Nephron (organoid): ENCODE results near the gene B3GALT5.

Experiments used
- H3K27ac Mint-ChIP-seq, 3 experiments: 2 replicates each; pipeline ENCODE4 v1.8.0; 2020; ENCODE audit warnings: mixed read lengths in 3 of 3, mild to moderate bottlenecking in 2 of 3, moderate library complexity in 1 of 3
- H3K27me3 Mint-ChIP-seq: 2 replicates; pipeline ENCODE4 v1.8.0; 2021; ENCODE audit warnings: low read depth, mild to moderate bottlenecking, moderate library complexity, mixed read lengths
- H3K36me3 Mint-ChIP-seq: 2 replicates; pipeline ENCODE4 v1.8.0; 2020; ENCODE audit warnings: low read depth, mixed read lengths
- H3K4me1 Mint-ChIP-seq: 2 replicates; pipeline ENCODE4 v1.8.0; 2020; ENCODE audit warnings: mixed read lengths
- H3K4me3 Mint-ChIP-seq, 3 experiments: 2 replicates each; pipeline ENCODE4 v1.8.0; 2020; ENCODE audit warnings: mild to moderate bottlenecking in 3 of 3, mixed read lengths in 3 of 3, moderate library complexity in 2 of 3
- H3K9me3 Mint-ChIP-seq: 2 replicates; pipeline ENCODE4 v1.8.0; 2020; ENCODE audit warnings: mixed read lengths
- TF ChIP-seq, protein P1 (sequence below), 3 experiments: fragments of 200-600 bp; sonication (generic); IDR thresholded peaks; one replicate each; pipeline ENCODE4 v1.5.0; 2021; ENCODE audit warnings: antibody characterized with exemption in 3 of 3; ENCODE audit not compliant: unreplicated experiment in 3 of 3

Gene B3GALT5

DNA sequence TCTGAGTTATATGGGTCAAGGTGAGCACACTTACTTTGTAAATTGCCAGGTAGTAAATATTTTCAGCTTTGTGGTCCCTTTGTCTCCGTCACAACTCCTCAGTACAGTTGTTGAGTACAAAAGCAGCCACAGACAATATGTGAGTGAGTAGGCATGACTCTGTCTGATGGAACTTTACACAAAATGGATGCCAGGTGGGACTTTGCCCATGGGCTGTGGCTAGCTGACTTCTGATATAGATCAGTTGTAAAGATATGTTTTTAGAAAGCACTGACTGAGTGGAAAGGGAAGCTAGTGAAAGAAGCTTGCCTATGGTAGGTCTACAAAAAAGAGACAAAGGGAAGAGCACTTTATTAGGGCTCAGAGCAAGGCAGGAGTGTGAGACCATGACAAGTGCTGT lies 109.1 kb downstream of the B3GALT5 start:
- TF ChIP-seq, protein P1, sequence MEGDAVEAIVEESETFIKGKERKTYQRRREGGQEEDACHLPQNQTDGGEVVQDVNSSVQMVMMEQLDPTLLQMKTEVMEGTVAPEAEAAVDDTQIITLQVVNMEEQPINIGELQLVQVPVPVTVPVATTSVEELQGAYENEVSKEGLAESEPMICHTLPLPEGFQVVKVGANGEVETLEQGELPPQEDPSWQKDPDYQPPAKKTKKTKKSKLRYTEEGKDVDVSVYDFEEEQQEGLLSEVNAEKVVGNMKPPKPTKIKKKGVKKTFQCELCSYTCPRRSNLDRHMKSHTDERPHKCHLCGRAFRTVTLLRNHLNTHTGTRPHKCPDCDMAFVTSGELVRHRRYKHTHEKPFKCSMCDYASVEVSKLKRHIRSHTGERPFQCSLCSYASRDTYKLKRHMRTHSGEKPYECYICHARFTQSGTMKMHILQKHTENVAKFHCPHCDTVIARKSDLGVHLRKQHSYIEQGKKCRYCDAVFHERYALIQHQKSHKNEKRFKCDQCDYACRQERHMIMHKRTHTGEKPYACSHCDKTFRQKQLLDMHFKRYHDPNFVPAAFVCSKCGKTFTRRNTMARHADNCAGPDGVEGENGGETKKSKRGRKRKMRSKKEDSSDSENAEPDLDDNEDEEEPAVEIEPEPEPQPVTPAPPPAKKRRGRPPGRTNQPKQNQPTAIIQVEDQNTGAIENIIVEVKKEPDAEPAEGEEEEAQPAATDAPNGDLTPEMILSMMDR (IDR thresholded peaks at IDR 0.05; ENCODE audit: unreplicated experiment in 3 of 3) = no peak
- Mint-ChIP-seq H3K4me3 (no peak overlapping the region), H3K27ac (no peak overlapping the region), H3K36me3 (no peaks in the 10 kb centered on the region), H3K4me1 (no peaks in the 10 kb centered on the region), H3K27me3 (peaks cover 4% of the 10 kb centered on the region), H3K9me3 (peaks cover 10% of the 10 kb centered on the region)
